Activated CD4-positive, alpha-beta memory T cell treated with anti-CD3 and anti-CD28 coated beads, Interleukin-2, amount 10 ng/mL, durations not matched to agents 7 days and 5 days (primary cell): Measurements from ENCODE around the gene COMMD2. TPM values are rescaled to one million over a fixed set of nuclear protein-coding genes. Genes with fewer than 3 reads are reported as not detected.

Experiments used
- CTCF ChIA-PET: fragments of 350-600 bp; sonication (Branson Sonifier 250); formaldehyde crosslinking; loops from one replicate; lab custom pipeline; 2021; ENCODE audit warnings: antibody characterized with exemption, inconsistent platforms; lab: Charles Lee
- POLR2A ChIA-PET: fragments of 350-600 bp; sonication (Branson Sonifier 250); formaldehyde crosslinking; loops from one replicate; lab custom pipeline; 2021; ENCODE audit warnings: antibody characterized with exemption; lab: Charles Lee
- DNase-seq: peaks from one replicate; pipeline ENCODE4 v3.0.0-alpha.2; 2020
- H3K27ac Mint-ChIP-seq: one replicate; pipeline ENCODE4 v1.8.0; 2021; ENCODE audit warnings: mild to moderate bottlenecking, mixed read lengths
- H3K27me3 Mint-ChIP-seq: one replicate; pipeline ENCODE4 v1.8.0; 2021; ENCODE audit warnings: mixed read lengths
- H3K36me3 Mint-ChIP-seq: one replicate; pipeline ENCODE4 v1.8.0; 2021; ENCODE audit warnings: low read depth, mixed read lengths
- H3K4me1 Mint-ChIP-seq: one replicate; pipeline ENCODE4 v1.8.0; 2021; ENCODE audit warnings: mixed read lengths
- H3K4me3 Mint-ChIP-seq: one replicate; pipeline ENCODE4 v1.8.0; 2021; ENCODE audit warnings: mild to moderate bottlenecking, mixed read lengths
- H3K9me3 Mint-ChIP-seq: one replicate; pipeline ENCODE4 v1.8.0; 2021; ENCODE audit warnings: mixed read lengths
- total RNA-seq, 2 experiments: library from RNA; stranded (reverse); gene quantifications; one replicate each; pipeline ENCODE4 v1.2.3, GENCODE V29; 2021

Gene COMMD2
- total RNA-seq: 10 to 100 TPM; 26.3 to 28.9 TPM

GRCh38 chr3:149752051-149752787 is at the start of gene COMMD2:
COMMD2 (minus strand) TSS chr3:149752489; CDS start chr3:149752444, 45 bp downstream.
- Mint-ChIP-seq H3K27ac (peak within 1 kb of the TSS; percentile 82), H3K27me3 (peaks cover 5% of the 10 kb centered on the region), H3K4me3 (peak within 1 kb of the TSS; percentile 95), H3K36me3 (peaks cover 26% of the 10 kb centered on the region), H3K4me1 (peaks cover 32% of the 10 kb centered on the region), H3K9me3 (no peaks in the 10 kb centered on the region)
- DNase-seq: peak; percentile 82
- ChIA-PET CTCF (interaction anchor here (0.7 to 4.8 kb wide), 22 partner anchors 13 to 631 kb away, joined by 3 to 32 read pairs (median 5); partner anchors contain the start of gene RNF13), POLR2A (interaction anchor here (0.8 to 2.7 kb wide), 10 partner anchors 13 to 794 kb away, joined by 3 to 22 read pairs (median 4); partner anchors contain the start of genes RNF13, SERP1 and WWTR1)

GRCh38 chr3:149801639-149802038 is 49.4 kb upstream of the COMMD2 start:
- CTCF ChIA-PET: no interaction called here
- POLR2A ChIA-PET: no interaction called here
- Mint-ChIP-seq H3K9me3 (no peaks in the 10 kb centered on the region), H3K27me3 (peaks cover 32% of the 10 kb centered on the region), H3K36me3 (no peaks in the 10 kb centered on the region), H3K27ac (no peak overlapping the region), H3K4me1 (peaks cover 4% of the 10 kb centered on the region), H3K4me3 (no peak overlapping the region)
- DNase-seq: no peak

GRCh38 chr3:149801195-149801594 is 48.9 kb upstream of the COMMD2 start:
- H3K27me3 Mint-ChIP-seq: peaks cover 29% of the 10 kb centered on the region
- no peaks in the 10 kb centered on the region for H3K36me3 Mint-ChIP-seq
- no peaks in the 10 kb centered on the region for H3K4me1 Mint-ChIP-seq
- POLR2A ChIA-PET: no interaction called here
- no peak overlapping the region for H3K27ac Mint-ChIP-seq
- CTCF ChIA-PET: no interaction called here
- H3K4me3 Mint-ChIP-seq: no peak overlapping the region
- no peaks in the 10 kb centered on the region for H3K9me3 Mint-ChIP-seq
- DNase-seq: no peak

- POLR2A ChIA-PET: no interaction called here
- no peak overlapping the region for H3K27ac Mint-ChIP-seq
- no peak for DNase-seq
- no peaks in the 10 kb centered on the region for H3K36me3 Mint-ChIP-seq
- H3K4me3 Mint-ChIP-seq: no peak overlapping the region
- CTCF ChIA-PET: interaction anchor here (4.2 kb wide), 1 partner anchor 7 kb away, joined by 21 read pairs; no protein-coding TSS in a partner anchor
- peaks cover 25% of the 10 kb centered on the region for H3K27me3 Mint-ChIP-seq
- H3K9me3 Mint-ChIP-seq: no peaks in the 10 kb centered on the region
- no peaks in the 10 kb centered on the region for H3K4me1 Mint-ChIP-seq
Measured at GRCh38 chr3:149800693-149801092, 48.4 kb upstream of the COMMD2 start.

GRCh38 chr3:149796026-149796425 is 43.7 kb upstream of the COMMD2 start:
- ChIA-PET POLR2A (no interaction called here), CTCF (no interaction called here)

GRCh38 chr3:149792452-149793270 is 40.4 kb upstream of the COMMD2 start, which contains the start of gene ANKUB1:
ANKUB1 (minus strand) TSS chr3:149792554; CDS start chr3:149792366, 188 bp downstream.
- POLR2A ChIA-PET: no interaction called here
- no peak for DNase-seq
- Mint-ChIP-seq H3K36me3 (no peaks in the 10 kb centered on the region), H3K4me3 (no peak within 1 kb of the TSS), H3K27me3 (peaks cover 25% of the 10 kb centered on the region), H3K4me1 (no peaks in the 10 kb centered on the region), H3K9me3 (no peaks in the 10 kb centered on the region), H3K27ac (no peak within 1 kb of the TSS)
- CTCF ChIA-PET: no interaction called here

More at GRCh38 chr3:149796026-149796425, 43.7 kb upstream of the COMMD2 start:
- no peaks in the 10 kb centered on the region for H3K9me3 Mint-ChIP-seq
- H3K4me3 Mint-ChIP-seq: no peak overlapping the region
- DNase-seq: no peak
- H3K27ac Mint-ChIP-seq: no peak overlapping the region
- H3K36me3 Mint-ChIP-seq: no peaks in the 10 kb centered on the region
- H3K4me1 Mint-ChIP-seq: no peaks in the 10 kb centered on the region
- H3K27me3 Mint-ChIP-seq: peaks cover 22% of the 10 kb centered on the region

- no peaks in the 10 kb centered on the region for H3K9me3 Mint-ChIP-seq
- POLR2A ChIA-PET: no interaction called here
- CTCF ChIA-PET: no interaction called here
- no peaks in the 10 kb centered on the region for H3K36me3 Mint-ChIP-seq
- DNase-seq: no peak
- H3K27ac Mint-ChIP-seq: no peak overlapping the region
- no peaks in the 10 kb centered on the region for H3K4me1 Mint-ChIP-seq
- H3K27me3 Mint-ChIP-seq: peaks cover 34% of the 10 kb centered on the region
- no peak overlapping the region for H3K4me3 Mint-ChIP-seq
Measured at GRCh38 chr3:149790698-149791097, 38.4 kb upstream of the COMMD2 start.

GRCh38 chr3:149790268-149790667 is 38.0 kb upstream of the COMMD2 start:
- ChIA-PET POLR2A (no interaction called here), CTCF (no interaction called here)
- no peak overlapping the region for H3K27ac Mint-ChIP-seq
- no peak overlapping the region for H3K4me3 Mint-ChIP-seq
- H3K9me3 Mint-ChIP-seq: no peaks in the 10 kb centered on the region
- H3K27me3 Mint-ChIP-seq: peaks cover 34% of the 10 kb centered on the region
- H3K4me1 Mint-ChIP-seq: no peaks in the 10 kb centered on the region
- no peaks in the 10 kb centered on the region for H3K36me3 Mint-ChIP-seq
- no peak for DNase-seq

GRCh38 chr3:149784064-149784704 is 31.9 kb upstream of the COMMD2 start:
- no peaks in the 10 kb centered on the region for H3K9me3 Mint-ChIP-seq
- peaks cover 18% of the 10 kb centered on the region for H3K27me3 Mint-ChIP-seq
- H3K4me3 Mint-ChIP-seq: no peak overlapping the region
- no peaks in the 10 kb centered on the region for H3K36me3 Mint-ChIP-seq
- H3K4me1 Mint-ChIP-seq: no peaks in the 10 kb centered on the region
- POLR2A ChIA-PET: no interaction called here
- H3K27ac Mint-ChIP-seq: no peak overlapping the region
- no peak for DNase-seq
- CTCF ChIA-PET: interaction anchor here (1.5 kb wide), 1 partner anchor 24 kb away, joined by 5 read pairs; no protein-coding TSS in a partner anchor

GRCh38 chr3:149783576-149783975 is 31.3 kb upstream of the COMMD2 start:
- DNase-seq: no peak
- Mint-ChIP-seq H3K4me1 (no peaks in the 10 kb centered on the region), H3K36me3 (no peaks in the 10 kb centered on the region), H3K4me3 (no peak overlapping the region), H3K27ac (no peak overlapping the region), H3K9me3 (no peaks in the 10 kb centered on the region), H3K27me3 (peaks cover 18% of the 10 kb centered on the region)
- ChIA-PET CTCF (interaction anchor here (1.2 to 1.5 kb wide), 2 partner anchors 25 to 31 kb away, joined by 3 to 5 read pairs; partner anchors contain the start of gene COMMD2), POLR2A (no interaction called here)

GRCh38 chr3:149781741-149782140 is 29.5 kb upstream of the COMMD2 start:
- ChIA-PET CTCF (interaction anchor here (1.0 to 1.6 kb wide), 3 partner anchors 10 to 26 kb away, joined by 3 to 8 read pairs (median 3); no protein-coding TSS in a partner anchor), POLR2A (no interaction called here)
- H3K27ac Mint-ChIP-seq: no peak overlapping the region
- H3K27me3 Mint-ChIP-seq: peaks cover 12% of the 10 kb centered on the region
- no peak overlapping the region for H3K4me3 Mint-ChIP-seq
- no peaks in the 10 kb centered on the region for H3K4me1 Mint-ChIP-seq
- no peaks in the 10 kb centered on the region for H3K9me3 Mint-ChIP-seq
- no peak for DNase-seq
- H3K36me3 Mint-ChIP-seq: no peaks in the 10 kb centered on the region

- no peaks in the 10 kb centered on the region for H3K9me3 Mint-ChIP-seq
- peaks cover 7% of the 10 kb centered on the region for H3K27me3 Mint-ChIP-seq
- H3K27ac Mint-ChIP-seq: no peak overlapping the region
- no peak for DNase-seq
- H3K4me3 Mint-ChIP-seq: no peak overlapping the region
- no peaks in the 10 kb centered on the region for H3K4me1 Mint-ChIP-seq
- ChIA-PET POLR2A (no interaction called here), CTCF (no interaction called here)
- H3K36me3 Mint-ChIP-seq: no peaks in the 10 kb centered on the region
Measured at GRCh38 chr3:149781211-149781610, 28.9 kb upstream of the COMMD2 start.
